ENCODE measurements around the gene TRIM47. TPM values are rescaled to one million over a fixed set of nuclear protein-coding genes. Genes with fewer than 3 reads are reported as not detected.

The TRIM47 gene
- total and polyA plus RNA-seq, 2 of the 13 experiments (the other 11 are each of a cell fraction or from before 2014, with no cell fraction given), result 33.5 to 82.0 TPM

DNA sequence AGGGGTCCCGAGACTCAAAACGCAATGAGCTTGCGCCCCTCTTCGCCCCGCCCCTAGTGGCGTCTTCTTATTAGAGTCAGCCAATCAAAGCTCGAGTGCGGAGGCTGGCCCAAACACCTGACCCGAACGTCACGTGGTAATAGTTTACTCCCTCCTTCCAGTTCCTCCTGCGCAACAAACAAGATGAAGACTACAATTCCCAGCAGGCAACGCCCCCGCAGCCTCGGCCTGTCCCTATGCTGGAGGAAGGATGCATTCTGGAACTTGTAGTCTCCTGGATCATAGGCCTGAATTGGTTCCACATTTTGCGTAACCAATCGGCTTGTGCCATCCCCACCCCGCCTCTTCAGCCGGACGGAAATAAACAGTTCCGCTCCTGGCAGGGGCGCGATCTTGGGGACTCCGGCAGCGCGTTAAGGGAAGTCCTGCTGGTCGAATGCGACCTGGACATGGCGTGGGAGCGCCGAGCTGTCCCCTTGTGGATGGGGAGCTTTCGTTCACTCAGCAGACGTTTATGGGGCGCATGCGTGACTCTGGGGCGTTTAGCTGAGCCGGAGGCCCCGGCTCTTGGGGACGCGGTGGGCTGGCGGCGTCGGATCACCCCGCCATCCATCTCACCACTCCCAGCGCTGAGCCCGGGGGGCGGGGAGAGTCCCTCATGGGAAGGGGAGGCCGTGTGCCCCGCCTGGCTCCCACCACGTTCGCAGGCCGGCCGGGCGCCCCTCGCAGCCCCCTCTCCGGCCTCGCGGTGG, 22.9 kb downstream of the TRIM47 start, which contains the start of gene WBP2 (continued):
- TF ChIP-seq MYNN (CRISPR knock-in tag; IDR thresholded peaks at IDR 0.05; ENCODE audit: low read depth), result peak; percentile 45; the same call in 1 of the 2 replicates
- TF ChIP-seq KLF15 (CRISPR knock-in tag; IDR thresholded peaks at IDR 0.05; ENCODE audit: borderline replicate concordance), result peak; percentile 85
- TF ChIP-seq ZNF83 (CRISPR knock-in tag; IDR thresholded peaks at IDR 0.05; ENCODE audit: borderline replicate concordance), result peak; percentile 50; the same call in 1 of the 2 replicates
- TF ChIP-seq, protein P1, sequence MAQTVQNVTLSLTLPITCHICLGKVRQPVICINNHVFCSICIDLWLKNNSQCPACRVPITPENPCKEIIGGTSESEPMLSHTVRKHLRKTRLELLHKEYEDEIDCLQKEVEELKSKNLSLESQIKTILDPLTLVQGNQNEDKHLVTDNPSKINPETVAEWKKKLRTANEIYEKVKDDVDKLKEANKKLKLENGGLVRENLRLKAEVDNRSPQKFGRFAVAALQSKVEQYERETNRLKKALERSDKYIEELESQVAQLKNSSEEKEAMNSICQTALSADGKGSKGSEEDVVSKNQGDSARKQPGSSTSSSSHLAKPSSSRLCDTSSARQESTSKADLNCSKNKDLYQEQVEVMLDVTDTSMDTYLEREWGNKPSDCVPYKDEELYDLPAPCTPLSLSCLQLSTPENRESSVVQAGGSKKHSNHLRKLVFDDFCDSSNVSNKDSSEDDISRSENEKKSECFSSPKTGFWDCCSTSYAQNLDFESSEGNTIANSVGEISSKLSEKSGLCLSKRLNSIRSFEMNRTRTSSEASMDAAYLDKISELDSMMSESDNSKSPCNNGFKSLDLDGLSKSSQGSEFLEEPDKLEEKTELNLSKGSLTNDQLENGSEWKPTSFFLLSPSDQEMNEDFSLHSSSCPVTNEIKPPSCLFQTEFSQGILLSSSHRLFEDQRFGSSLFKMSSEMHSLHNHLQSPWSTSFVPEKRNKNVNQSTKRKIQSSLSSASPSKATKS (CRISPR knock-in tag; IDR thresholded peaks at IDR 0.05), result no peak; the same call in 1 of the 2 replicates
- TF ChIP-seq NR1H2 (CRISPR knock-in tag; IDR thresholded peaks at IDR 0.05; ENCODE audit: borderline replicate concordance, low read depth), result peak; percentile 79; the same call in 1 of the 2 replicates
- TF ChIP-seq, protein P2, sequence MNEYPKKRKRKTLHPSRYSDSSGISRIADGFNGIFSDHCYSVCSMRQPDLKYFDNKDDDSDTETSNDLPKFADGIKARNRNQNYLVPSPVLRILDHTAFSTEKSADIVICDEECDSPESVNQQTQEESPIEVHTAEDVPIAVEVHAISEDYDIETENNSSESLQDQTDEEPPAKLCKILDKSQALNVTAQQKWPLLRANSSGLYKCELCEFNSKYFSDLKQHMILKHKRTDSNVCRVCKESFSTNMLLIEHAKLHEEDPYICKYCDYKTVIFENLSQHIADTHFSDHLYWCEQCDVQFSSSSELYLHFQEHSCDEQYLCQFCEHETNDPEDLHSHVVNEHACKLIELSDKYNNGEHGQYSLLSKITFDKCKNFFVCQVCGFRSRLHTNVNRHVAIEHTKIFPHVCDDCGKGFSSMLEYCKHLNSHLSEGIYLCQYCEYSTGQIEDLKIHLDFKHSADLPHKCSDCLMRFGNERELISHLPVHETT (CRISPR knock-in tag; conservative IDR thresholded peaks at IDR 0.05), result no peak; the same call in 1 of the 2 replicates
- peak; percentile 75 for TF ChIP-seq ASH2L (IDR thresholded peaks at IDR 0.05; ENCODE audit: insufficient read length, low read depth, low read length)
- TF ChIP-seq FOXP1 (IDR thresholded peaks at IDR 0.05), result peak; percentile 84
- TF ChIP-seq FOXP1 (CRISPR knock-in tag; IDR thresholded peaks at IDR 0.05), result peak; percentile 83
- no peak for TF ChIP-seq ZNF7 (CRISPR knock-in tag; IDR thresholded peaks at IDR 0.05)
- no peak for TF ChIP-seq ZNF207 (IDR thresholded peaks at IDR 0.05; ENCODE audit: borderline replicate concordance)
- TF ChIP-seq ZNF501 (CRISPR knock-in tag; IDR thresholded peaks at IDR 0.05), result peak; percentile 100
- TF ChIP-seq ZNF282 (IDR thresholded peaks at IDR 0.05; ENCODE audit: partially characterized antibody), result no peak
- TF ChIP-seq ZNF839 (CRISPR knock-in tag; IDR thresholded peaks at IDR 0.05; ENCODE audit: borderline replicate concordance), result no peak
- peak; percentile 87 for TF ChIP-seq IKZF4 (CRISPR knock-in tag; IDR thresholded peaks at IDR 0.05; ENCODE audit: borderline replicate concordance, low read depth, not compliant biosample characterization)
- no peak; the same call in 1 of the 2 replicates for TF ChIP-seq SP5 (CRISPR knock-in tag; IDR thresholded peaks at IDR 0.05; ENCODE audit: borderline replicate concordance, low read depth)
- TF ChIP-seq CAMTA2 (CRISPR knock-in tag; IDR thresholded peaks at IDR 0.05; ENCODE audit: borderline replicate concordance), result no peak; the same call in 1 of the 2 replicates
- TF ChIP-seq ZNF782 (CRISPR knock-in tag; IDR thresholded peaks at IDR 0.05; ENCODE audit: borderline replicate concordance), result peak; percentile 95
- TF ChIP-seq, protein P3, sequence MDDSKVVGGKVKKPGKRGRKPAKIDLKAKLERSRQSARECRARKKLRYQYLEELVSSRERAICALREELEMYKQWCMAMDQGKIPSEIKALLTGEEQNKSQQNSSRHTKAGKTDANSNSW (CRISPR knock-in tag; IDR thresholded peaks at IDR 0.05; ENCODE audit: borderline replicate concordance), result no peak; the same call in 1 of the 2 replicates
- TF ChIP-seq, protein P4, sequence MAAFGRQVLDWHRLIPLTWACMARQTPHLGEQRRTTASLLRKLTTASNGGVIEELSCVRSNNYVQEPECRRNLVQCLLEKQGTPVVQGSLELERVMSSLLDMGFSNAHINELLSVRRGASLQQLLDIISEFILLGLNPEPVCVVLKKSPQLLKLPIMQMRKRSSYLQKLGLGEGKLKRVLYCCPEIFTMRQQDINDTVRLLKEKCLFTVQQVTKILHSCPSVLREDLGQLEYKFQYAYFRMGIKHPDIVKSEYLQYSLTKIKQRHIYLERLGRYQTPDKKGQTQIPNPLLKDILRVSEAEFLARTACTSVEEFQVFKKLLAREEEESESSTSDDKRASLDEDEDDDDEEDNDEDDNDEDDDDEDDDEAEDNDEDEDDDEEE (CRISPR knock-in tag; IDR thresholded peaks at IDR 0.05), result peak; percentile 83; the same call in 1 of the 2 replicates
- TF ChIP-seq TGIF2 (CRISPR knock-in tag; IDR thresholded peaks at IDR 0.05), result peak; percentile 83
- TF ChIP-seq, protein P5, sequence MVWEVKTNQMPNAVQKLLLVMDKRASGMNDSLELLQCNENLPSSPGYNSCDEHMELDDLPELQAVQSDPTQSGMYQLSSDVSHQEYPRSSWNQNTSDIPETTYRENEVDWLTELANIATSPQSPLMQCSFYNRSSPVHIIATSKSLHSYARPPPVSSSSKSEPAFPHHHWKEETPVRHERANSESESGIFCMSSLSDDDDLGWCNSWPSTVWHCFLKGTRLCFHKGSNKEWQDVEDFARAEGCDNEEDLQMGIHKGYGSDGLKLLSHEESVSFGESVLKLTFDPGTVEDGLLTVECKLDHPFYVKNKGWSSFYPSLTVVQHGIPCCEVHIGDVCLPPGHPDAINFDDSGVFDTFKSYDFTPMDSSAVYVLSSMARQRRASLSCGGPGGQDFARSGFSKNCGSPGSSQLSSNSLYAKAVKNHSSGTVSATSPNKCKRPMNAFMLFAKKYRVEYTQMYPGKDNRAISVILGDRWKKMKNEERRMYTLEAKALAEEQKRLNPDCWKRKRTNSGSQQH (CRISPR knock-in tag; IDR thresholded peaks at IDR 0.05; ENCODE audit: low read depth), result peak; percentile 73
- peak; percentile 26; the same call in 1 of the 2 replicates for TF ChIP-seq HMG20A (CRISPR knock-in tag; IDR thresholded peaks at IDR 0.05; ENCODE audit: borderline replicate concordance)
- peak; percentile 98 for TF ChIP-seq ZNF567 (CRISPR knock-in tag; IDR thresholded peaks at IDR 0.05; ENCODE audit: borderline replicate concordance)

All from HepG2 (cell line).